ENCODE measurements around the gene OTOA.
"Not testable (repeated sequence)": the region's sequence is repeated elsewhere in the genome, so short reads cannot be mapped to it uniquely, and the experiment has no call there.

OTOA gene

GRCh38 chr16:21641916-21642315 is 21.9 kb upstream of the OTOA start:
- DNase-seq (ENCODE audit: low read depth) = no peak

- no peak for DNase-seq (ENCODE audit: low read depth)
Measured at GRCh38 chr16:21642861-21643260, 20.9 kb upstream of the OTOA start.

GRCh38 chr16:21643785-21644184 is 20.0 kb upstream of the OTOA start:
- no peak for DNase-seq (ENCODE audit: low read depth)

GRCh38 chr16:21644674-21645073 is 19.1 kb upstream of the OTOA start:
- no peak for DNase-seq (ENCODE audit: low read depth)

GRCh38 chr16:21645261-21645721 is 18.5 kb upstream of the OTOA start:
- DNase-seq (ENCODE audit: low read depth) = no peak

- DNase-seq (ENCODE audit: low read depth) = no peak
Measured at GRCh38 chr16:21646091-21646490, 17.7 kb upstream of the OTOA start.

GRCh38 chr16:21646721-21647561 is 16.8 kb upstream of the OTOA start:
- no peak for DNase-seq (ENCODE audit: low read depth)

- no peak for DNase-seq (ENCODE audit: low read depth)
Measured at GRCh38 chr16:21647562-21648164, 16.1 kb upstream of the OTOA start.

GRCh38 chr16:21649826-21650406 is 13.9 kb upstream of the OTOA start:
- not testable (repeated sequence) for DNase-seq (ENCODE audit: low read depth)

GRCh38 chr16:21650521-21650920 is 13.2 kb upstream of the OTOA start:
- DNase-seq (ENCODE audit: low read depth) = no peak

- DNase-seq (ENCODE audit: low read depth) = no peak
Measured at GRCh38 chr16:21651515-21651914, 12.3 kb upstream of the OTOA start.

GRCh38 chr16:21652453-21652852 is 11.3 kb upstream of the OTOA start, which contains the start of gene IGSF6:
Gene IGSF6 (minus strand): TSS chr16:21652608. CDS start chr16:21652598, 10 bp downstream.
- no peak for DNase-seq (ENCODE audit: low read depth)

- DNase-seq (ENCODE audit: low read depth) = no peak
Measured at GRCh38 chr16:21653571-21653970, 10.2 kb upstream of the OTOA start.

- no peak for DNase-seq (ENCODE audit: low read depth)
Measured at GRCh38 chr16:21654466-21654865, 9.3 kb upstream of the OTOA start.

GRCh38 chr16:21654881-21655280 is 8.9 kb upstream of the OTOA start:
- no peak for DNase-seq (ENCODE audit: low read depth)

- DNase-seq (ENCODE audit: low read depth) = peak; percentile 66
Measured at GRCh38 chr16:21656795-21657768, 6.7 kb upstream of the OTOA start.

GRCh38 chr16:21659124-21659523 is 4.6 kb upstream of the OTOA start:
- no peak for DNase-seq (ENCODE audit: low read depth)

- no peak for DNase-seq (ENCODE audit: low read depth)
Measured at GRCh38 chr16:21664801-21665492, 1.2 kb downstream of the OTOA start.

- DNase-seq (ENCODE audit: low read depth) = no peak
Measured at GRCh38 chr16:21666772-21667171, 3.0 kb downstream of the OTOA start.

GRCh38 chr16:21667575-21667974 is 3.8 kb downstream of the OTOA start:
- no peak for DNase-seq (ENCODE audit: low read depth)

- DNase-seq (ENCODE audit: low read depth) = no peak
Measured at GRCh38 chr16:21673469-21673868, 9.7 kb downstream of the OTOA start.
